MCF 10A (cell line): ENCODE data around the gene HMGN2. TPM values are rescaled to one million over a fixed set of nuclear protein-coding genes. Genes with fewer than 3 reads are reported as not detected.

Experiments used
- BruUV-seq: library from RNA; stranded (reverse); fragments of 400-500 nt; replicated peaks from 2 replicates; lab custom pipeline; 2021; lab: Mats Ljungman, UMichigan
- CTCF ChIA-PET: fragments of 300-600 bp; sonication (Branson Sonifier 250); formaldehyde crosslinking; extraction: SDS; loops from one replicate; lab custom pipeline; 2021; ENCODE audit warnings: antibody characterized with exemption, inconsistent platforms; lab: Yijun Ruan, JAX
- POLR2A ChIA-PET: fragments of 300-600, 350-650 bp; sonication (Branson Sonifier 250); formaldehyde crosslinking; extraction: SDS; loops from one replicate; lab custom pipeline; 2020; ENCODE audit warnings: antibody characterized with exemption, inconsistent platforms; lab: Yijun Ruan, JAX
- DNase-seq: peaks from one replicate; pipeline ENCODE4 v3.0.0-alpha.2; 2018; ENCODE audit not compliant: unreplicated experiment
- H3K27ac Mint-ChIP-seq: one replicate; pipeline ENCODE4 v1.8.0; 2022; ENCODE audit warnings: mild to moderate bottlenecking, low read depth, mixed read lengths; ENCODE audit not compliant: unreplicated experiment
- H3K27me3 Mint-ChIP-seq: one replicate; pipeline ENCODE4 v1.8.0; 2022; ENCODE audit warnings: mixed read lengths; ENCODE audit not compliant: insufficient read depth, unreplicated experiment
- H3K36me3 Mint-ChIP-seq: one replicate; pipeline ENCODE4 v1.8.0; 2022; ENCODE audit warnings: mild to moderate bottlenecking, moderate library complexity, mixed read lengths; ENCODE audit not compliant: insufficient read depth, unreplicated experiment
- H3K4me1 Mint-ChIP-seq: one replicate; pipeline ENCODE4 v1.8.0; 2022; ENCODE audit warnings: mixed read lengths; ENCODE audit not compliant: insufficient read depth, unreplicated experiment
- H3K4me3 Mint-ChIP-seq: one replicate; pipeline ENCODE4 v1.8.0; 2022; ENCODE audit warnings: mild to moderate bottlenecking, moderate library complexity, mixed read lengths; ENCODE audit not compliant: unreplicated experiment
- H3K9me3 Mint-ChIP-seq: one replicate; pipeline ENCODE4 v1.8.0; 2022; ENCODE audit warnings: mixed read lengths; ENCODE audit not compliant: unreplicated experiment
- intact Hi-C: fragments of 100-400 bp; cut with micrococcal nuclease; formaldehyde crosslinking; loops from 2 replicates; pipeline ENCODE4 v1.14.1; 2022
- total RNA-seq: library from RNA; stranded (reverse); gene quantifications from 2 replicates; pipeline ENCODE4 v1.2.3, GENCODE V29; 2022
- TF ChIP-seq, protein P1 (sequence below): fragments of 200-600 bp; IDR thresholded peaks from one replicate; pipeline ENCODE4 v1.8.0; 2022; ENCODE audit warnings: antibody characterized with exemption, mild to moderate bottlenecking; ENCODE audit not compliant: unreplicated experiment

HMGN2 gene
- total RNA-seq, 1 experiment from 2014 or later: 364 TPM

DNA sequence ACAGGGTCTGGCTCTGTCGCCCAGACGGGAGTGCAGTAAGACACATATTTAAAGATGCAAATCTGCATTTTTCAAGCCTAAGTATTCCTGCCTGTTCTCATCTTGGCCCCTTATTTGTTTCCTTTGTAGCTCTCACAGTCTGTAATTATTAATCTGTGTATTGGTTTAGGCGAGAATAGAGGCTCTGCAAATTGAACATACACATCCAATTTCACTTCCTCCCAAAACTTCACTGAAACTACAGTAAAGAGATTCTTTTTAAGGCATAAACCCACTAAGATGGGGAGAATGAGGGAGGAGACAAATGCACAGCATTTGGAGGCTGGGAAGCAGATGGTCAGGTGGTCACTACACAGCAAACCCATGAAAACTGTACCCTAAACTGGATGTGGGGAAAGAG is 21.0 kb downstream of the HMGN2 start:
- no peaks in the 10 kb centered on the region for H3K27me3 Mint-ChIP-seq
- no TSS peak for BruUV-seq

DNA sequence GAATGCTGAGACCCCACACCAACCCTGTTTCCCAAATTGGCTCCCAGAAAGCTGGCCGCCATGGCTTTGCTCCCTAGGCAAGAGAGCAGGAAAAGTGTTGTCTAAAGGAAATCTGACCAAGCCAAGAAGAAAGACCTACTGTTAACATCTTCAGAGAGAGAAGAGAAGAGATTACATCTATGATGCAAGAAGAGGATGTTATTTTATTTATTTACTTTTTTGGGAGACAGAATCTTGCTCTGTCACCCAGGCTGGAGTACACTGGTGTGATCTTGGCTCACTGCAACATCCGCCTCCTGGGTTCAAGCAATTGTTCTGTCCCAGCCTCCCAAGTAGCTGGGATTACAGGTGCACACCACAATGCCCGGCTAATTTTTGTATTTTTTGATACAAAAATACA is 21.7 kb downstream of the HMGN2 start:
- DNase-seq: no peak
- intact Hi-C loops: no loop called here
- BruUV-seq: no TSS peak
- ChIA-PET POLR2A (interaction anchor here (10.8 kb wide), 1 partner anchor 36 kb away, joined by 282 read pairs; the partner anchor contains the start of gene RPS6KA1), CTCF (no interaction called here)
- Mint-ChIP-seq H3K27me3 (no peaks in the 10 kb centered on the region), H3K4me1 (no peaks in the 10 kb centered on the region), H3K9me3 (no peaks in the 10 kb centered on the region), H3K4me3 (no peak overlapping the region), H3K27ac (no peak overlapping the region), H3K36me3 (peaks cover 3% of the 10 kb centered on the region)
- TF ChIP-seq, protein P1, sequence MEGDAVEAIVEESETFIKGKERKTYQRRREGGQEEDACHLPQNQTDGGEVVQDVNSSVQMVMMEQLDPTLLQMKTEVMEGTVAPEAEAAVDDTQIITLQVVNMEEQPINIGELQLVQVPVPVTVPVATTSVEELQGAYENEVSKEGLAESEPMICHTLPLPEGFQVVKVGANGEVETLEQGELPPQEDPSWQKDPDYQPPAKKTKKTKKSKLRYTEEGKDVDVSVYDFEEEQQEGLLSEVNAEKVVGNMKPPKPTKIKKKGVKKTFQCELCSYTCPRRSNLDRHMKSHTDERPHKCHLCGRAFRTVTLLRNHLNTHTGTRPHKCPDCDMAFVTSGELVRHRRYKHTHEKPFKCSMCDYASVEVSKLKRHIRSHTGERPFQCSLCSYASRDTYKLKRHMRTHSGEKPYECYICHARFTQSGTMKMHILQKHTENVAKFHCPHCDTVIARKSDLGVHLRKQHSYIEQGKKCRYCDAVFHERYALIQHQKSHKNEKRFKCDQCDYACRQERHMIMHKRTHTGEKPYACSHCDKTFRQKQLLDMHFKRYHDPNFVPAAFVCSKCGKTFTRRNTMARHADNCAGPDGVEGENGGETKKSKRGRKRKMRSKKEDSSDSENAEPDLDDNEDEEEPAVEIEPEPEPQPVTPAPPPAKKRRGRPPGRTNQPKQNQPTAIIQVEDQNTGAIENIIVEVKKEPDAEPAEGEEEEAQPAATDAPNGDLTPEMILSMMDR: no peak

More for the DNA sequence above, 21.0 kb downstream of the HMGN2 start:
- Mint-ChIP-seq H3K4me3 (no peak overlapping the region), H3K36me3 (no peaks in the 10 kb centered on the region), H3K9me3 (no peaks in the 10 kb centered on the region), H3K27ac (no peak overlapping the region), H3K4me1 (no peaks in the 10 kb centered on the region)
- ChIA-PET POLR2A (no interaction called here), CTCF (no interaction called here)
- DNase-seq: no peak
- intact Hi-C loops: no loop called here
- TF ChIP-seq, protein P1: no peak

DNA sequence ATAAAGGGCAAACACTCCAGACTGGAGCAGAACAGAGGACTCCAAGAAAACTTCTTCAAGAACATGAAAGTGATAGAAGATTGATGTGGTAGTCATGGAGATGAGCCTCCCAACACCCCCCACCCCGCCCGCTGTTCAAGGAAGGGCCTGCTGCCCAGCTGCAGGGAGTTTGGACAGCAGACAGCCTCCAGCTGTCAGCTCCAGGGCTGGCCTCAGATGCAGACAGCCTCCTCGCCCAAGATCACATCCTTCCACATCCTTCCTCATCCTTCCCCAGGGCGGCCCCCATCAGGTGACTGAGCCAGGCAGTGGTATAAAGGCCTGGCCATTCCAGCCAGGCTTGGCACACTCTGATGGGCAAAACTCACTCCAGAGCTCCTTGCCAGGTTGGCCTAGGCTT is 24.6 kb downstream of the HMGN2 start:
- TF ChIP-seq, protein P1: no peak
- no peaks in the 10 kb centered on the region for H3K9me3 Mint-ChIP-seq
- no peaks in the 10 kb centered on the region for H3K27me3 Mint-ChIP-seq
- H3K4me1 Mint-ChIP-seq: no peaks in the 10 kb centered on the region
- H3K4me3 Mint-ChIP-seq: no peak overlapping the region
- intact Hi-C loops: no loop called here
- no TSS peak for BruUV-seq
- DNase-seq: no peak
- no peak overlapping the region for H3K27ac Mint-ChIP-seq
- H3K36me3 Mint-ChIP-seq: peaks cover 7% of the 10 kb centered on the region
- ChIA-PET POLR2A (interaction anchor here (0.6 to 10.8 kb wide), 2 partner anchors 19 to 33 kb away, joined by 3 to 282 read pairs; partner anchors contain the start of gene RPS6KA1), CTCF (interaction anchor here (0.7 to 1.5 kb wide), 2 partner anchors 33 to 80 kb away, joined by 3 to 4 read pairs; no protein-coding TSS in a partner anchor)

DNA sequence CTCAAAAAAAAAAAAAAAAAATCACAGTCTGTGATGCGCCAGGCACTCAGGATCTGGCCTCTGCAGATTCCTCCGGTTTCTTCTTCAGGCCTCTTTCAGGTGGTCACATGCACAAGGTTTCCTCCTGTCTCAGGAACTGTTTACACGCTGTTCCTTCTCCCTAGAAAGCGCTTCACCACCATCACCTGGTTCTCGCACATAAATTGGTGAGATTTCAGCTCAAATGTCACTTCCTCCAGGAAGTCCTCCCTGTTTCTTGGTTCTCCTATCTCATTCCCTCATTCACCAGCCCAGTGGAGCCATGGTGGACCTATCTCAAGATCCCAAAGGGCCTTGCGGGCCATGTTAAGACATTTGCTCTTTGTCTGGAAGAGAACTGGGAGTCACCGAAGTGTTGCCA is 26.7 kb downstream of the HMGN2 start:
- Mint-ChIP-seq H3K4me1 (no peaks in the 10 kb centered on the region), H3K36me3 (peaks cover 7% of the 10 kb centered on the region), H3K27me3 (no peaks in the 10 kb centered on the region), H3K4me3 (no peak overlapping the region), H3K27ac (no peak overlapping the region), H3K9me3 (no peaks in the 10 kb centered on the region)
- TF ChIP-seq, protein P1: no peak
- POLR2A ChIA-PET: interaction anchor here (3.2 to 10.8 kb wide), 2 partner anchors 16 to 31 kb away, joined by 14 to 282 read pairs; partner anchors contain the start of gene RPS6KA1
- intact Hi-C loops: no loop called here
- BruUV-seq: TSS peak; percentile 58
- no peak for DNase-seq
- CTCF ChIA-PET: interaction anchor here (0.6 to 4.0 kb wide), 4 partner anchors 18 to 44 kb away, joined by 3 to 75 read pairs (median 4); partner anchors contain the start of gene RPS6KA1
